OCI-LY7 (cell line): ENCODE results near the gene TMC2.

Experiments used
- EZH2phosphoT487 ChIP-seq: fragments of 200-600 bp; sonication (generic); IDR thresholded peaks from 2 replicates; pipeline ENCODE4 v1.6.1; 2018; ENCODE audit warnings: low read depth, borderline replicate concordance, mild to moderate bottlenecking, mixed run types, antibody characterized with exemption, low read length, moderate library complexity, mixed read lengths
- TF ChIP-seq, protein P1 (sequence below): fragments of 200-600 bp; sonication (generic); conservative IDR thresholded peaks from 2 replicates; pipeline ENCODE4 v1.5.1; 2014; ENCODE audit warnings: mild to moderate bottlenecking, antibody characterized with exemption, low read length, moderate library complexity, mixed read lengths

DNA sequence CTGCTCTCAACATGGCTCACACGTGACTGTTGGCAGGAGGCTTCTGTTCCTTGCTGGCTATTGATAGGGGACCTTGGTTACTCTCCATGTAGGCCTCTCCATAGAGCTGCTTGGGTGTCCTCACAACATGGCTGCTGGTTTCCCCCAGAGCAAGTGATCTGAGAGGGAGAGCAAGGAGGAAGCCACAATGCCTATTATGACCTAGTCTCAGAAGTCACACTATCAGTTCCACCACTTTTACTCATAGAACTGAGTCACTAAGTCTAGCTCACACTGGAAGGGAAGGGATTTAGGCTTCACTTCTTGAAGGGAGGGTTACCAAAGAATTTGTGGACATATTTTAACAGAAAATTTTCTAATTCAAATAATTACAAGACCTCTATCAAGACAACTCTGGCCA lies 107.3 kb downstream of the TMC2 start:
- no peak for TF ChIP-seq EZH2phosphoT487
- TF ChIP-seq, protein P1, sequence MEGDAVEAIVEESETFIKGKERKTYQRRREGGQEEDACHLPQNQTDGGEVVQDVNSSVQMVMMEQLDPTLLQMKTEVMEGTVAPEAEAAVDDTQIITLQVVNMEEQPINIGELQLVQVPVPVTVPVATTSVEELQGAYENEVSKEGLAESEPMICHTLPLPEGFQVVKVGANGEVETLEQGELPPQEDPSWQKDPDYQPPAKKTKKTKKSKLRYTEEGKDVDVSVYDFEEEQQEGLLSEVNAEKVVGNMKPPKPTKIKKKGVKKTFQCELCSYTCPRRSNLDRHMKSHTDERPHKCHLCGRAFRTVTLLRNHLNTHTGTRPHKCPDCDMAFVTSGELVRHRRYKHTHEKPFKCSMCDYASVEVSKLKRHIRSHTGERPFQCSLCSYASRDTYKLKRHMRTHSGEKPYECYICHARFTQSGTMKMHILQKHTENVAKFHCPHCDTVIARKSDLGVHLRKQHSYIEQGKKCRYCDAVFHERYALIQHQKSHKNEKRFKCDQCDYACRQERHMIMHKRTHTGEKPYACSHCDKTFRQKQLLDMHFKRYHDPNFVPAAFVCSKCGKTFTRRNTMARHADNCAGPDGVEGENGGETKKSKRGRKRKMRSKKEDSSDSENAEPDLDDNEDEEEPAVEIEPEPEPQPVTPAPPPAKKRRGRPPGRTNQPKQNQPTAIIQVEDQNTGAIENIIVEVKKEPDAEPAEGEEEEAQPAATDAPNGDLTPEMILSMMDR, result no peak
